Right forelimb (tissue), 1 donor: ENCODE results near the gene DPH2.

ENCODE experiments used
- DNase-seq: peaks from one replicate; pipeline ENCODE4 v3.0.0-alpha.2; 2018

The DPH2 gene

GRCh38 chr1:43969746-43970466 is at the start of gene DPH2:
Gene DPH2, plus strand, starts transcription at chr1:43970010. Its CDS starts 166 bp downstream, at chr1:43970176.
- peak; percentile 96 for DNase-seq

- no peak for DNase-seq
These were observed 48.8 kb upstream of the DPH2 start for GRCh38 chr1:43921022-43921421.

GRCh38 chr1:43924516-43924915 is 45.3 kb upstream of the DPH2 start:
- DNase-seq: peak; percentile 0

GRCh38 chr1:43925846-43926245 is 44.0 kb upstream of the DPH2 start:
- peak; percentile 18 for DNase-seq

- DNase-seq: peak; percentile 17
These were observed 39.5 kb upstream of the DPH2 start for GRCh38 chr1:43930168-43930948.

- peak; percentile 30 for DNase-seq
These were observed 38.9 kb upstream of the DPH2 start for GRCh38 chr1:43930949-43931275.

- peak; percentile 38 for DNase-seq
These were observed 37.8 kb upstream of the DPH2 start for GRCh38 chr1:43931711-43932660.

GRCh38 chr1:43932786-43933385 is 36.9 kb upstream of the DPH2 start:
- DNase-seq: no peak

GRCh38 chr1:43933386-43934100 is 36.3 kb upstream of the DPH2 start, which contains the start of gene ARTN:
Gene ARTN, plus strand, starts transcription at chr1:43933801. Its CDS starts 1,856 bp downstream, at chr1:43935657.
- peak; percentile 69 for DNase-seq

GRCh38 chr1:43934101-43934985 is 35.5 kb upstream of the DPH2 start:
- peak; percentile 82 for DNase-seq

- no peak for DNase-seq
These were observed 34.9 kb upstream of the DPH2 start for GRCh38 chr1:43934986-43935324.

GRCh38 chr1:43935711-43936427 is 33.9 kb upstream of the DPH2 start:
- DNase-seq: peak; percentile 37

GRCh38 chr1:43936431-43937151 is 33.2 kb upstream of the DPH2 start:
- peak; percentile 63 for DNase-seq

- DNase-seq: peak; percentile 42
These were observed 32.5 kb upstream of the DPH2 start for GRCh38 chr1:43937179-43937865.

GRCh38 chr1:43938383-43938782 is 31.4 kb upstream of the DPH2 start:
- DNase-seq: no peak

- DNase-seq: peak; percentile 45
These were observed 30.8 kb upstream of the DPH2 start for GRCh38 chr1:43938892-43939587.

- no peak for DNase-seq
These were observed 27.4 kb upstream of the DPH2 start for GRCh38 chr1:43942411-43942810.

- DNase-seq: no peak
These were observed 24.9 kb upstream of the DPH2 start for GRCh38 chr1:43944860-43945259.
